Esophagus mucosa (tissue), 1 donor: ENCODE data around the gene FGFBP2. TPM values are rescaled to one million over a fixed set of nuclear protein-coding genes. Genes with fewer than 3 reads are reported as not detected.
A peak's percentile ranks its signal among the peaks of the same experiment; 100 is the strongest.

Source experiments
- ATAC-seq: fragments of 200-7000 bp; cut with Tn5 transposase; one replicate; pipeline ENCODE4 v1.9.1; 2020
- total RNA-seq: library from RNA; stranded (reverse); gene quantifications from one replicate; pipeline ENCODE4 v1.2.4, GENCODE V29; 2023
- donor health status: DM: yes; HTN: yes; CAD: no.

The FGFBP2 gene
- total RNA-seq, 1 donor from 2014 or later = not detected

DNA sequence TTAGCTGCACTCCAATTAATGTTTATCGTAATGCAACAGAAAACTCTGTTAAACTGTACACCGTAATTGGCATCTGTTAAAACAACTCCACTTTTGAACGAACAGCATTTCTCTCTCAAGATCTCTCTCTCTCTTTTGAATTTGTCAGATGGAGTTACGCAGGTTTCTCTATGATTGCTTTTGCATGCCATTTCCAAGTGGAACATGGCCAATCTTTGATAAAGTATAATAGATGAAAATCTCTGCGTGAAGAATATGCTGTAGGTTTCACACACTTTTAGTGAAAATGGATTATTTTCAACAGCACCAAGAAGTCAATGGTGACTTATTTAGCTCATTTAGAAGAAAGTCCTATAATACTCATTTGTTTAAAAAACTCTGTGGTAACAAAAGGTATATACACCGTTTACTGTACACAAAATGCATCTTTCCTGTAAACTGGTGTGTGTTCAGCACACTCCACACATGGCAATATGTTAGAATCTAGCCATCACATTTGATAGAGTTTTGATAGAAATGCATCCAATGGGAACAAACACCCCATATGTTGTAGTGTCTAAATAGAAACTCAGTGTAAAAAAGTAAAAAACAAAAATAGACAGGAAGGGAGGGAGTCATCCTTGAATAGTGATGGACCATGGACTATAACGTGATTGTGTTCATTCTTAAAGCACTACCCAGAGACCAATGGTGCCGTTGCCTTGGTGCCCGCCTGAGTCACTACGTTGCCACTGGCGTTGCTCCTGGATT, 5.8 kb upstream of the FGFBP2 start:
- ATAC-seq = no peak

DNA sequence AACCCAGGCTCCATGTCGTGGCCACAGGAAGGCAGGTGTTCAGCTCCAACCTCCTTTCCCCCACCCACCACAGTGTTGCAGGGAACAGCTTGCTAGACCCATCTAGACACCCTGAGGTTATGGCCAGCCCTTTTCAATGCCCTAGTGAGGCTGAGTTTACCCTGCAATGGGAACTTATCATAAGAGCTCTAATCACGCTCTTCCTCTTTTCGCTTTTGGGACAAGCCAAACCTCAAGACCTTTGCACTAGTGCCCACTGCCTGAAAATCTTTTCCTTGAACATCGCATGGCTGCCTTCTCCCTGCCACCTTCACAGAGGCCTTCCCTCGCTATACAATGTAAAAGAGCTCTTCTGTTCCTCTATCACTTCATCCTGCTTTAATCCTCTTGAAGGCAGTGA, 2.4 kb upstream of the FGFBP2 start:
- no peak for ATAC-seq

DNA sequence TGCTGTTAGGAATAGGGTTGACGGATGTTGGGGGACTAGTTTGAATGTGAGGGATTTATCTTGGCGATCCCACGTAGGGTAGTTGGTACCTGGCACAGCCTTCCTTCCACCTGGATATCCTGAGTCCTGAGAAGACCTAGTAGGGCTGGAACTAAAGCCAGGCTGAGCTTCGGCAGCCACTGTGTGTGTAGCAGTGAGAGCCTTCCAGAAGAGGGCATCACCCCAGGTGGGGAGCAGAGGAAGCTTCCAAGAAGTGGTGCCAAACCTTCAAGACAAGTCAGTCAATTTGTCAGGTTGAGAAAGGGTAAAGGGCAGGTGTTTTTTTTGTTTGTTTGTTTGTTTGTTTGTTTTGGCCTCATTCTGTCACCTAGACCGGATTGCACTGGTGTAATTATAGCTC, 1.2 kb upstream of the FGFBP2 start:
- ATAC-seq = peak; percentile 26

DNA sequence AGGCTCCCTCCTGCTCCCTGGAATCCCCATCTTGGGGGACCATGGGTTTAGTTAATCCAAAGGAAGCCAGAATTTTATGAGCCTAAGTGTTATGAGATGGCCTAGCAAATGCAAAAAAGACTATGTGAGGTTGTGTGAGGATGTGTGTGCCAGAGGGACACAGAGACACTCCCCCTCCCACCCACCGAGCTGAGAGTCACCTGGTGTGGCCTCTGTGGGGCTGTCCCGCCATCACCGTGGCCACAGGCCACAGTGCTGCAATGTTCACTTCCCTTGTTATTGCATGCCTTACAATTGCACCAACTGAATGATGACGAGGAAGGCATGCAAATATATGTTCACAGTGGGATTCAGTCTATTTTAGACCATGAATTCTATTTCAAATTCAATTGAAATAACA, 601 bp upstream of the FGFBP2 start:
- ATAC-seq = peak; percentile 48

DNA sequence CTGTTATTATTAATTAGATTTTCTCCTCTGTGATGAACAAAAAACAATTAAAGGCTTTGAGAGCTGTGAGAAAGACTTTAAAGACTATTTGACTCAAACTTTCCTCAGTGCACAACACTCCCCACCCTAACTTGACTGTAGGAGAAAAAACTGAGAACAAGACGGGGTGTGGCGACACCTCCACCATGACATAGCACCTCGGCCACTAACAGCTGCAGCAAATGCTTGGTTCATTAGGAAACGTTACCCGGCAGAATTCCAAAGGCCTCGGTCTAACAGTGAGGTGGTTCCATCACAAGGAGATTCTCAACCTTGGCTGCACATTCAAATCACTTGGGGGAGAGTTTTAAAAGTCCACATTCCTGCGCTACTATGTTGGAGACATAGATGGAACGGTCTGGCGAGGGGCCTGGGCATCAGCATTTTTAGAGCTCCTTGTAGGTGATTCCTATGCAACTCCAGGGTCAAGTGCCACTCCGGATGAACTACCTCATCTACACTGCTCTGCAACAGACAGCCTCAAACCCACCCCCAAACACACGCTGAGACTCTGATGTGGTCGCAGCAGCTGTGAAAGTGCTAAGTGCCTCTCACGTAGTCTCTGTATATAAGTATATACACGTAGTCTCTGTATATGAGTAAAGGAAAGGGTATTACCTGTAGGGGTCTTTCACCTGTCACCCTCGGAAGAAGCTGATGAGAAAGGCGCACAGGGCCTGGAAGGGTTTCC, 1.0 kb downstream of the FGFBP2 start:
- ATAC-seq = no peak

DNA sequence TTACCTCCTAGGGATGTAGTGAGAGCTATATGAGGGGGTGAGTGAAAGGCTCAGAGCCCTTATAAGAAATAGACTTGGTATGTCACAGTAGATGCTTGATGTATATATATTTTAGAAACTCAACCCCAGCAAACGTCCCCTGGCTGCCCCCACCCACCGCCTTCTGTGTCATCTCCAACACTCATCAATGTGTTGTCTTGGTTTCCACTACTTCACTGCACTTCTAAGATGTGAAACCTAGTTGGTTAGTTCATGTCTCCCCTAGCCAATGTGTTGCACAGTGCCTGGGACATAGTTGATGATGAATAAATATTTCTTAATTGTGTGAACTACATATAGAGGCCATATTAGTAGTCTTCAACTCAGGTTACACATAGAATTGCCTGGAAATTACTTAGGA, 4.4 kb downstream of the FGFBP2 start:
- no peak for ATAC-seq

DNA sequence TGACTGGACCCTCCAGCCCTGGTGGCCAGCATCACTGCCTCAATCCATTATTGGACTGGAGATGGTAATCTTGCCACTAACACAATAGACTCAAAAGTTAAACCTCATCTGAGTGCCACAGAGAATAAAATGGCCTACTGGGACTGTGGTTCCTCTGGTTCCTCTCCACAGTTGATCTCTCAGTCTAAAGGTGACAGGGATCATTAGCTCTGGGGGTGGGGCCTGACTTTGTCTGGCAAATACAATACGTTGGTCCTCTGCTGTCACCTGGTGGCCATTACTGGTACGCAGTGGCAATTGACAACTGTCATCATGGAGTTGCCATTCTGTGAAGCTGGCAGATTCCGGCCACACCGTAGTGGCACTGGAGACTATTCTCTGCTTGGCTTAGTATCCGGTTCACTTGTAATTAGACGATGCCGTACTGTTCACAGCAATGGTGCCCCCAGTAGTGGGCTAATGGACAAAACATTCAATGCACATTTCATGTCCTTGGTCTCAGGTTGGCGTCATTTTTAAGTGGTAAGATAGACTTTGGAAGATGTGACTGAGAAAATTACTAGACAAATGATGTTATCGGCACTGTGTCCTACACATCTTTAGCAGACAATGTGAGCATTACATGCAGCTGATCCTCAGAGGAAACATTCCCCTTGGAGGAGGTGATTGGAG, 6.7 kb downstream of the FGFBP2 start:
- peak; percentile 98 for ATAC-seq

DNA sequence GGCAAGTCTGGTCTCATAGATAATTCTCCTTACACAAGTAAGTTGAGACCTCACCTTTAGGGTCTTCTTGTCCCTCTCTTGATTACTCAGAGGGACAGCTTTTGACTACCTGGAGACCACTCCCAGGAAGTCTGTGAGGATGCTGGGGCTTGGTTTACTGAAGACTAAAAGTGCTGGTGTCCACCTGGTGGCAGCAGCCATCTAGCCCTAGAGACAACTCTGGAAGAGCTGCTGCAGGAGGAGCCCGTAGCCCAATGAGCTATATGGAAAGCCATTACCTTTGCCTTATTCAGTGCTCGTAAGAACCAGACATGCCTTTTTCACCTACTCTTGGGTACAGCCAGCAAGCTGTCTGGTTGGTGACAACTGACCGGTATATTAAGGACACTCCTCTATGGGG, 7.3 kb downstream of the FGFBP2 start:
- peak; percentile 33 for ATAC-seq

DNA sequence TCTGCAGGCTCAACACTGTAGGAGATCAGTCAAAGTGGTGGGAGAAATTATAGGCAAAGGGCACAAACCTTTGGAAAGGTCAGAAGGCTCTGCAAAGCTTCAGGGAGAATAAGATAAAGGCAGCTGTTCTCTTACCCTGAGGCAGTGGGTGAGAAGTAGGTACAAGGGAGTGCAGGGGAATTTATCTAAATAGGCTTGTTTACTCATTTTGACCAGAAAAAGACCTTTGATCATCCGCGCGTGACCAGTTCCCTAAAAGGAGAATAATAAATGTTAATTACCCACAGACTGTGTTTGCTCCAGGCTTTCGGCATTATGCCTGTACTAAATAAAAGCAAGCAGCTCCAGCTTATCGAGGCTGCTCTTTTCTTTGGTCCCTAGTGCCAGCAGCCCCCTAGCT, 9.3 kb downstream of the FGFBP2 start:
- ATAC-seq = no peak

DNA sequence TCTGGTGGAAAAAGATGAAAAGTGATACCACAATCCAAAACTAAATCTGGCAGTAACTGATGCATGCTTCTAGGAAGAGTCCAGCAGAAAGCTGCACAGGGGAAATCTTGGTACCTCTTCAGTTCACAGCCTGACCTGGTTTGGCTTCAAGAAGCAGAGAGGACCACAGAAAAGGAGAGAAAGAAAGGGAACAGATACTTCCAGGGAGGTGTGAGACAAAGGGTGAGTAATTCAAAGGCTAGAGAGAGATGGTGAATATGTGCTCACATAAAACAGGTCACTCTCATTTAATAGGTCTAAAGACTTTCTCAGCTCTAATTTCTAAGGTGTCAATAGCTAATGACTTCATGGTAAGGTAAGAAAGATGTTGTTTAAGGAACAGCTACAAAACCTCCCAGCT, 11.2 kb downstream of the FGFBP2 start:
- no peak for ATAC-seq

DNA sequence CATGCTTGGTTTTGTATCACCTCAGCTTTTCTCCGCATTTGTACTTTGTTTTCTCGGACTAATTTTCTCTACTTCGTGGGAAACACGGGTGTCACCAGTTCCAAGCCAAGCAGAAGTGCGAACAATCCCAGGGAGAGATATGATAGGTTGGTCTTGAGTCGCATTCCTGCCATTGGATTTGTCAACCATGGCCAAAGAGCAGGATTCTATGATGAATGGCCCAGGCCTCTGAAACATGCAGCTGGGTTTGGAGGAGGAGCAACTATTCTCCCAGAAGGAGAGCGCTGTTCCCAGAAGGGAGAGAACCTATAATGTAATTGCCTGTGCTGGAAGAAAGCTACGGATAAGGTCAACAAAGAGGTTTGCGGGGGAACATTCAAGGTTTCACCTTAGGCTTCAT, 14.1 kb downstream of the FGFBP2 start:
- no peak for ATAC-seq

DNA sequence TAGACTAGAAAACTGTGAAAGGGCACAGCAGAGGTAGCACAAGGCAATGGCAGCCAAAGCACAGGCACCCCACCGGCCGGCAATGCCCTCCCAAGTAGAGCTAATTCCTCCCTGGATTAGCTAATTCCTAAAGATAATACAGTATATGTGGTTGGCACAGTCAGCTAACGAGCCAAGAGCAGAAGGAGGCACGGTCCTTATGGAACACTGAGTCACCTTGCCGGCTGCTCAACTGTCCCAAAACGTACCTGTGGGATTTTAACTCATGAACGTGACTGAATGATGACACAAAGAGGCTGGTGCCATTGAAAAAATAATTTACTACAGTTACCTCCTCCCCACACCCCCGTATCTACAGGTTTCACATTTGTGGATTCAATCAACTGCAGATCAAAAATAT, 15.3 kb downstream of the FGFBP2 start:
- no peak for ATAC-seq

DNA sequence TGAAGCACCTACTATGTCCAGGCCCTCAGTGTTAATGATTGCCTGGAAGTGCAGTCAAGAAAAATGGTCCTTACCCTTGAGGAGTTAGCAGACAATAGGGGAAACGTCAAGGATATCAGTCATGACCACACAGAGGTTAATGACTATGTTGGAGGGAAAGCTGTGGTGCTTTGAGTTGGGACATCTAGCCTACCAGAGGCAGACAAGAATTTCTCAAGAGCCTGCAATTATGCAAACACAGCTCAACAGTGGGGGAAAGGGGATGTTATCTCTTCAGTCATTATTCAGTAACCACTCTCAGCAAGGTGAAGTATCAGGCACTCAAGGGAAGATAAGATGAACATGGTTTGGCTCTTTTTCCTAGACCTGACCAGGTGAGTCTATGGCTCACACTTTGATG, 17.5 kb downstream of the FGFBP2 start:
- no peak for ATAC-seq

DNA sequence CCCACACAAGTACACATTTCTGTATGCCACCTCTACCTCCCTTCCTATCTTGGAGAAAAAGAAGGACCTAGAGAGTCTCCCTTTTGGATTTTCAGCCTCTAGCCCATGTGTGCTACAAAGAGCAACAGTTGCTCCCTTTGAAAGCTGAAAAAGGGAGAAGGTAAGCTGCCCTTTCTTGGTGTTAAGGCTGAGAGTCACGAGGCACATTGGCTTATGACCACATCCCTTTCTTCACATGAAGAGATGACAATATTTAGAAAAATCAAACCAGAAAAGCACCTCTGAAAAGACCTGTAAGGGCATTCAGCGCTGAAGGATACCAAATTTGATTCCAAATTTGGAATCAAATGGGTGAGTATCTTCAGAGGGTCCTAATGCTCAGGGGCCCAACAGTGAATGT, 18.1 kb downstream of the FGFBP2 start:
- ATAC-seq = no peak

DNA sequence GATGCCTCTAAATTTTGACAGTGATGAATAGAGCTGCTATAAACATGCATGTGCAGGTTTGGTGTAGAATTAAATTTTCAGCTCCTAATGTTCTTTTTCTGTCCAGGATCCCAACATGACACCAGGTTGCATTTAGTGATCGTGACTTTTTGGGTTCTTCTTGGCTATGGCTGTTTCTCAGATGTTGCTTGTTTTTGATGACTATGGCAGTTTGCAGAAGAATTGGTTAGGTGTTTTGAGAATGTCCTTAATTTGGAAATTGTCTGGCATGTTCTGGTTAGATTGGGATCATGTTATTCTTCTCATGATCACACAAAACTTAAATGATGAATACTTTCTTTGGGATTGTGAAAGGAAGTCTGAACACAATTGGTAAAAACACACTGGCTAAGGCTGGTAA, 20.7 kb downstream of the FGFBP2 start:
- ATAC-seq = no peak

DNA sequence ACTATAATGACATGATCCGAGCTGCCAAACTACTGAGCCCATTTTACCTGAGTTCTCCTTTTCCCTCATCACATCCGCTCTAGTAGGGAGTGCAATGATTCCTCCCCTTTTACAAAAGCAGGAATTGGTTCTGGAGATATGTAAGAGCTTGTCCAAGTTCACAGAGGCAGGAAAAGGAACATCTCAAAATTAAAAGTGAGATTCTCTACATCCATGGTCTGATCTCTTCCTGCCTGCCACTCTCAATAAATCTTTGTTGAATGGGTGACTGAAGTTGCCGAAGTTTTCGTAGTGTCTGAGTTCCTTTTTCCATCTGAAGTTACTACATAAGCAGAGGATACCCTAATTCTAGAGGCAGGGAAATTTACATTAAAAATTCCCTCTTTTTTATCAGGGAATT, 24.3 kb downstream of the FGFBP2 start, which contains the start of gene FGFBP1:
Gene FGFBP1 (minus strand): TSS at position 101 of the 400 bp plus-strand sequence. CDS start 2,108 bp downstream, outside the sequence.
- ATAC-seq = no peak

DNA sequence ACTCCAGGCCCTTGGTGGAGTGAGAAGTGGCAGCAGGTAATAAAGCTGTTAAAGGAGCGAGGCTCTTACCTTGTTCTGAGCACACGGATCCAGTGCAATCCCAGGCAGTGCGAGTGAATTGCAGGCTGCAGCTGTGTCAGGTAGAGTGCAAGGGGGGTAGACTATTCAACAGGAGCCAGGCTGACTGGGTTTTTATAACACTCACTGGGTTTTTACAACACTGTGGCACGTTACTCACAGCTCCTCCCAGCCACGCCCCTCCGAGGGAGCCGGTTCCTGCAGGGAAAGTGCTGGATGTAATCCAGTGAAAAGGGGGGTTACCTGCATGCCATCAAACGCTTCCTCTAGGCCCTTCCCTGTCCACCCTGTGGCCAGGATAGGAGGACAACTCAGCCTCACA, 24.8 kb downstream of the FGFBP2 start:
- ATAC-seq = peak; percentile 86

DNA sequence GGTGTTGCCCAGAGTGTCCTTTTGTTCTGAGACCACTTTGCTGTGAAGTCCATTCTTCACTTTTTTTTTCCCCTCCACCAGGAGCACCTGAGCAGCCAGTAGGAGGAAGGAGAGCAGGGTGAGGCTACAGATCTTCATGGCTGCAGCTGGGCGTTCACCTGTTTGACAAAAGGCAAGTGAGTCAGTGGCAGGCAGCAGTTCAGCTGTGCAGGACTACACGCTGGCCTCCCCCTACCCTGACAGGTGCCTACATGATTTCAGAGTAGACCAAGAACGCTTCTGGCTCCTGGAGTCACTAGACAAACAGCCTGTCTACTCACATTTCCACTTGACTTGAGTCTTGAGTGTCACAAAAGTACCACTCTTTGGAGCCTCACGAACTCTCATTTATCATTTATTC, 26.5 kb downstream of the FGFBP2 start:
- ATAC-seq = peak; percentile 81

DNA sequence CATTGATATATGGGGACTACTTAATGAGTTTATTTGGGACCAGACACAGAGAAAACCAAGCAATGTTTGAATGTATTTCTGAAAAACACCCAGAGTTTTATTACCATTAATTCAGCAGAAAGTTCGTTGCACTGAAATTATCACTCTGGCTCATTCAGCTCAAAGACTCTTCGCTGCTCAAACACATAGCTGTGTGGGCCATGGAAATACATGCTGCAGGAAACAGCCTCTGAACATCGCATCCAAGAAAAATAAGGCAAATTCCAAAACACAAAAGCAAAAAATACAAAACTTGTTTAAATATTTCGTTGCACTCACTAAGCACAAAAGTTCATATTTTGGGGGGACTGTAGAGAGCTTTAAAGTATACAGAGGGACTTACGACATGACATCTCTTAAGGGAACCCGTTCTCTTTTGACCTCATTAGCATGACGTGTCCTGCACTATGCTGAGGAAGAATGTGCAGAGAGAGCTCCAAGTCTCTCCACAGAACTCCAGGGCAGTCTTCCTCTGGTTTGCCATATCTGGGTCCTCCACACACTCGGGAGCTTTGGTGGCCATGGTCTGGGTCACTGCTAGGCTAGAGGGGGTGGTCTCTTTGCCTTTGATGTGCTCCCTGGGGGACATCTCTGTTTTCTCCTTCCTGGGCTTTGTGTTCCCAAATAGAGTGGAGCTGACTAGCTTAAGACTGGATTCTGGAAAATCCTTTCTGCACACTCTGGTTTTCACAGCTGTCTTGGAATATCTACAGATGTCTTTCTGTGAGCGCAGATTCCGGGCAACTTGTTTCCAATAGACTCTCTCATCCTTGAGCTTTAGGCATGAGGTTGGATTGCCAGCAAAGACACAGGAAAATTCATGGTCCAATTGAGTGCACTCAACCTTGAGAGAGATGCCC, 27.2 kb downstream of the FGFBP2 start:
- peak; percentile 2 for ATAC-seq

DNA sequence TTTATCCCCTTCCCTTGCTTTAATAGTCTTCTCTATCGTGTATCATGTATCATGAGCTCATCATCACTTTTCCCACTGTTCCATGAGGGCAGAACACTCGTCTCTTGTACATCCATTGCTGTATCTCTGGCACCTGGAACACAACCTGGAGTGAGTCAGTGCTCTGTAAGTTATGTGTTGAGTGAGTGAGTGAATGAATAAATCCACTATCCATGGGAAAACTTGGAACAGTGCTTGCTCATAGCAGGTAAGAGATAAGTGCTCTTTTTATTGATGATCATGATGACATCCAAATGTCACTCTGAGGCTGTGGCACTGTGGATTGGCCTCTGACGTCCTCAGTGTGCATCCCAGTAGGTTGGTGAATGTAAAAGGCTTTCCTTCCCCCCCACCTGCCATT, 28.7 kb downstream of the FGFBP2 start:
- no peak for ATAC-seq

DNA sequence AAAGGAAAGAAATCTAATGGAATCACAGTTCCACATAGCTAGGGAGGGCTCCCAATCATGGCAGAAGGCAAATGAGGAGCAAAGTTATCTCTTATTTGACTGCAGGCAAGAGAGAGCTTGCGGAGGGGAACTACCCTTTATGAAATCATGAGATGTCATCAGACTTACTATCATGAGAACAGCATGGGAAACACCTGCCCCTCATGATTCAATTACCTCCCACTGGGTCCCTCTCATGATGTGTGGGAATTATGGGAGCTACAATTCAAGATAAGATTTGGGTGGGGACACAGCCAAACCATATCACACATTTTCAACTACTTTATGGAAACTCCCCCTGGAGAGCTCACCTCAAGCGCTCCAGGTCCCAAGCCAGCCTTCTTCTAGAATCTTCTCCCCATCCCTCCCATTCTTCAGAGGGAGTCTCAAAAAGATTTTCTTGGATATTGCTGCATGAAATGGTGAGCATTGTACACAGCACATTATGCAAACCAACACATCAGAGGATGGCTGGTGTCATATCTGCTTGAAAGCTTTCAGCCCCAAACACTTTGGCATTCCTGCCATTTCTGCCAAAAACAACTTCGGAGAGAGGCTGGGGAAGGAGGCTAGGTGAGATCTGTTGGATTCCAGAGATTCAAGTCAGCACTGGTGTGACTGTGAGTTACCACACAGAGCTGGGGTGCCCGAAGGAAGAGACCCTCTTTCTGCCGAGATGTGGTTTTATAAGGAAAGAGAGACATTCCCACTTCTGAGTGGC, 31.3 kb downstream of the FGFBP2 start:
- no peak for ATAC-seq

DNA sequence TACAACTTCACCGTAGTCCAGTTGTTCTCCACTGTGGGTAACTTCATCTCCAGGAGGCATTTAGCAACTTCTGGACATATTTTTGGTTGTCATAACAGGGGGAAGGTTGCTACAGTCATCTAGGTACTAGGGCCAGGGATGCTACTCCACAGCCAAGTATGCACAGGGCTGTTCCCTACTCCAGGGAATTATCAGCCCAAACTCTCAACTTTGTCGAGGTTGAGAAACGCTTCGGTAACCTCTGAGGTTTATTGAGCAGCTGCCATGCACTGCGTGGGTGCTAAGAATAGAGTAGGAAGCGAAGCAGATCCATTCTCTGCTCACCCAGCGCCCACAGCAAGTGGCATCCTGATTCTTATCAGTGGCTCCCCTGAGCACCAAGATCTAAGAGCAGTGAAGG, 32.7 kb downstream of the FGFBP2 start:
- ATAC-seq = no peak
